PC-9 (cell line): Measurements from ENCODE around the gene PLAU.

Source experiments
- CTCF ChIP-seq: fragments of 200-600 bp; sonication (generic); conservative IDR thresholded peaks from 2 replicates; pipeline ENCODE4 v1.6.1; 2017; ENCODE audit warnings: mixed run types, antibody characterized with exemption, mild to moderate bottlenecking, moderate library complexity
- EZH2 ChIP-seq: fragments of 200-600 bp; sonication (generic); IDR thresholded peaks from 2 replicates; pipeline ENCODE4 v1.8.0; 2017; ENCODE audit warnings: antibody characterized with exemption, low read depth

DNA sequence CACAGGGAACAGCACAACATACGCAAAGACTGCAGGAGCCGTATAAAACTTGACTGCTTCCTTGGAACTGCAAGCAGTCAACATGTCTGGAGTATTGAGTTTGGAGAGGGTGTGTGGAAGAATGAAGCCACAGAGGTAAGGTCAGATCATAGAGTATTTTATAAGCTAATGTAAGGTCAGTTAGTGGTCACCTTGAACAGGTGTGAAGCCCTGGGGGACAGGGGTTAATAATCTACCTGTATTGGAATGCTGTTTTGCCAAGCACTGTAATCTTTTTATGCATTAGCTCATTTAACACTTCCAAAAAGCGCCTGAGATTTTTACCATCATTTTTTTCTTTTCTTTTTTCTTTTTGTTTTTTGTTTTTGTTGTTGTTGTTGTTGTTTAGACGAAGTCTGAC lies 23.1 kb downstream of the PLAU start:
- TF ChIP-seq CTCF (no peak), EZH2 (no peak)
